ENCODE data around the gene IL7R. TPM values are rescaled to one million over a fixed set of nuclear protein-coding genes. Genes with fewer than 3 reads are reported as not detected.

IL7R gene
- total RNA-seq, 2 experiments from 2014 or later, result 4.6 to 62.2 TPM

- H3K4me2 ChIP-seq (ENCODE audit: low read length), result peak overlapping the region; percentile 82
- intact Hi-C loops (cut with micrococcal nuclease; ENCODE audit: unreplicated experiment), result loop anchor here (1.0 kb wide), 2 partner anchors 20 to 41 kb away; no protein-coding TSS in a partner anchor
- TF ChIP-seq, protein P1, sequence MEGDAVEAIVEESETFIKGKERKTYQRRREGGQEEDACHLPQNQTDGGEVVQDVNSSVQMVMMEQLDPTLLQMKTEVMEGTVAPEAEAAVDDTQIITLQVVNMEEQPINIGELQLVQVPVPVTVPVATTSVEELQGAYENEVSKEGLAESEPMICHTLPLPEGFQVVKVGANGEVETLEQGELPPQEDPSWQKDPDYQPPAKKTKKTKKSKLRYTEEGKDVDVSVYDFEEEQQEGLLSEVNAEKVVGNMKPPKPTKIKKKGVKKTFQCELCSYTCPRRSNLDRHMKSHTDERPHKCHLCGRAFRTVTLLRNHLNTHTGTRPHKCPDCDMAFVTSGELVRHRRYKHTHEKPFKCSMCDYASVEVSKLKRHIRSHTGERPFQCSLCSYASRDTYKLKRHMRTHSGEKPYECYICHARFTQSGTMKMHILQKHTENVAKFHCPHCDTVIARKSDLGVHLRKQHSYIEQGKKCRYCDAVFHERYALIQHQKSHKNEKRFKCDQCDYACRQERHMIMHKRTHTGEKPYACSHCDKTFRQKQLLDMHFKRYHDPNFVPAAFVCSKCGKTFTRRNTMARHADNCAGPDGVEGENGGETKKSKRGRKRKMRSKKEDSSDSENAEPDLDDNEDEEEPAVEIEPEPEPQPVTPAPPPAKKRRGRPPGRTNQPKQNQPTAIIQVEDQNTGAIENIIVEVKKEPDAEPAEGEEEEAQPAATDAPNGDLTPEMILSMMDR (conservative IDR thresholded peaks at IDR 0.05; ENCODE audit: low read length), result no peak
- no peak for TF ChIP-seq EZH2phosphoT487 (IDR thresholded peaks at IDR 0.05; ENCODE audit: borderline replicate concordance, low read depth, low read length)
- POLR2A ChIA-PET, result interaction anchor here (1.1 to 6.9 kb wide), 8 partner anchors 9 to 105 kb away, joined by 3 to 104 read pairs (median 4); no protein-coding TSS in a partner anchor
- peaks cover 49% of the 10 kb centered on the region for H3K36me3 ChIP-seq (ENCODE audit: insufficient read depth, low read length)
- no peaks in the 10 kb centered on the region for H3K9me2 ChIP-seq (ENCODE audit: insufficient read depth, low read length)
- H3K79me2 ChIP-seq (ENCODE audit: insufficient read depth, low read depth, low read length), result no peaks in the 10 kb centered on the region
- no peaks in the 10 kb centered on the region for H4K20me1 ChIP-seq (ENCODE audit: insufficient read depth, low read length)
- TSS peak; percentile 85 for BruUV-seq (replicated peaks)
- peaks cover 95% of the 10 kb centered on the region for H3K4me1 ChIP-seq (ENCODE audit: insufficient read depth, low read length, poor library complexity, severe bottlenecking)
- CTCF ChIA-PET (ENCODE audit: unreplicated experiment), result no interaction called here
- peak overlapping the region; percentile 19 for H3K4me3 ChIP-seq (ENCODE audit: low read depth, low read length, poor library complexity, severe bottlenecking)
- peak overlapping the region; percentile 100 for H3K27ac ChIP-seq (ENCODE audit: low read depth, low read length, poor library complexity, severe bottlenecking)
- no peak overlapping the region; the same call in 1 of the 2 replicates for H2AFZ ChIP-seq (ENCODE audit: low read length)
- peaks cover 11% of the 10 kb centered on the region; the same call in 1 of the 2 replicates for H3K9me3 ChIP-seq (ENCODE audit: low read length)
- peak; percentile 98 for DNase-seq (ENCODE audit: low spot score)
Measured at GRCh38 chr5:35884191-35884769, 27.6 kb downstream of the IL7R start.

GRCh38 chr5:35884773-35885172 is 28.1 kb downstream of the IL7R start:
- TF ChIP-seq, protein P1 (conservative IDR thresholded peaks at IDR 0.05; ENCODE audit: low read length), result no peak
- no peak for TF ChIP-seq EZH2phosphoT487 (IDR thresholded peaks at IDR 0.05; ENCODE audit: borderline replicate concordance, low read depth, low read length)
- H2AFZ ChIP-seq (ENCODE audit: low read length), result no peak overlapping the region
- peaks cover 13% of the 10 kb centered on the region; the same call in 1 of the 2 replicates for H3K9me3 ChIP-seq (ENCODE audit: low read length)
- ChIA-PET POLR2A (interaction anchor here (0.7 to 6.9 kb wide), 10 partner anchors 9 to 192 kb away, joined by 3 to 104 read pairs (median 4); no protein-coding TSS in a partner anchor), CTCF (ENCODE audit: unreplicated experiment) (no interaction called here)
- intact Hi-C loops (cut with micrococcal nuclease; ENCODE audit: unreplicated experiment), result loop anchor here (1.0 kb wide), 2 partner anchors 20 to 41 kb away; no protein-coding TSS in a partner anchor
- H3K4me2 ChIP-seq (ENCODE audit: low read length), result peak overlapping the region; percentile 82
- H3K79me2 ChIP-seq (ENCODE audit: insufficient read depth, low read depth, low read length), result no peaks in the 10 kb centered on the region
- H3K4me3 ChIP-seq (ENCODE audit: low read depth, low read length, poor library complexity, severe bottlenecking), result peak overlapping the region; percentile 40
- BruUV-seq (replicated peaks), result no TSS peak
- H3K36me3 ChIP-seq (ENCODE audit: insufficient read depth, low read length), result peaks cover 47% of the 10 kb centered on the region
- DNase-seq (ENCODE audit: low spot score), result peak; percentile 95
- H3K4me1 ChIP-seq (ENCODE audit: insufficient read depth, low read length, poor library complexity, severe bottlenecking), result peaks cover 95% of the 10 kb centered on the region
- H3K9me2 ChIP-seq (ENCODE audit: insufficient read depth, low read length), result no peaks in the 10 kb centered on the region
- no peaks in the 10 kb centered on the region for H4K20me1 ChIP-seq (ENCODE audit: insufficient read depth, low read length)
- H3K27ac ChIP-seq (ENCODE audit: low read depth, low read length, poor library complexity, severe bottlenecking), result peak overlapping the region; percentile 100

GRCh38 chr5:35886381-35886780 is 29.7 kb downstream of the IL7R start:
- DNase-seq (ENCODE audit: low spot score), result no peak
- ChIA-PET POLR2A (interaction anchor here (1.0 to 1.6 kb wide), 3 partner anchors 10 to 21 kb away, joined by 4 to 16 read pairs (median 8); no protein-coding TSS in a partner anchor), CTCF (ENCODE audit: unreplicated experiment) (no interaction called here)
- TF ChIP-seq, protein P1 (conservative IDR thresholded peaks at IDR 0.05; ENCODE audit: low read length), result no peak
- Histone ChIP-seq H3K4me3 (ENCODE audit: low read depth, low read length, poor library complexity, severe bottlenecking) (peak overlapping the region; percentile 13), H3K9me3 (ENCODE audit: low read length) (peaks cover 10% of the 10 kb centered on the region; the same call in 1 of the 2 replicates), H3K27ac (ENCODE audit: low read depth, low read length, poor library complexity, severe bottlenecking) (peak overlapping the region; percentile 100), H3K79me2 (ENCODE audit: insufficient read depth, low read depth, low read length) (no peaks in the 10 kb centered on the region), H2AFZ (ENCODE audit: low read length) (peak overlapping the region; percentile 90), H3K36me3 (ENCODE audit: insufficient read depth, low read length) (peaks cover 33% of the 10 kb centered on the region), H3K4me1 (ENCODE audit: insufficient read depth, low read length, poor library complexity, severe bottlenecking) (peaks cover 94% of the 10 kb centered on the region), H4K20me1 (ENCODE audit: insufficient read depth, low read length) (no peaks in the 10 kb centered on the region), H3K9me2 (ENCODE audit: insufficient read depth, low read length) (no peaks in the 10 kb centered on the region), H3K4me2 (ENCODE audit: low read length) (peak overlapping the region; percentile 82)
- no TSS peak for BruUV-seq (replicated peaks)
- intact Hi-C loops (cut with micrococcal nuclease; ENCODE audit: unreplicated experiment), result no loop called here
